CD14-positive monocyte (primary cell): ENCODE data around the gene SLC10A4. TPM values are rescaled to one million over a fixed set of nuclear protein-coding genes. Genes with fewer than 3 reads are reported as not detected.

Experiments
- DNase-seq, 3 donors: peaks; one replicate each; pipeline ENCODE4 v3.0.0-alpha.2; 2011 to 2022
- H2AFZ ChIP-seq: 2 replicates; pipeline ENCODE4 v1.6.0; 2012; ENCODE audit warnings: mild to moderate bottlenecking, low read depth, low read length, inconsistent platforms; ENCODE audit not compliant: insufficient read depth, poor library complexity, severe bottlenecking
- H3K27ac ChIP-seq, 2 donors: 1 replicate in 1 of 2; 2 replicates in 1 of 2; pipeline ENCODE4 v1.5.1; 2012 to 2013; ENCODE audit warnings: low read length in 2 of 2, control low read depth in 1 of 2, inconsistent platforms in 1 of 2, low read depth in 1 of 2, mild to moderate bottlenecking in 1 of 2
- H3K27me3 ChIP-seq, 2 donors: one replicate each; pipeline versions ENCODE4 v1.6.0 to v1.6.1; 2011 to 2013; ENCODE audit warnings: low read length in 2 of 2; ENCODE audit not compliant: control insufficient read depth in 2 of 2, insufficient read depth in 2 of 2
- H3K36me3 ChIP-seq, 2 donors: replicated peaks in 1 of 2; 1 replicate in 1 of 2; 2 replicates in 1 of 2; pipeline versions ENCODE4 v1.5.1 to v1.6.1; 2012 to 2013; ENCODE audit warnings: low read length in 2 of 2, control low read depth in 1 of 2, inconsistent platforms in 1 of 2, mild to moderate bottlenecking in 1 of 2; ENCODE audit not compliant: insufficient read depth in 2 of 2, control insufficient read depth in 1 of 2
- H3K4me1 ChIP-seq, 2 donors: 1 replicate in 1 of 2; 2 replicates in 1 of 2; pipeline versions ENCODE4 v1.5.1 to v1.6.1; 2012 to 2013; ENCODE audit warnings: low read length in 2 of 2, control low read depth in 1 of 2, inconsistent platforms in 1 of 2, mild to moderate bottlenecking in 1 of 2, moderate library complexity in 1 of 2; ENCODE audit not compliant: insufficient read depth in 2 of 2, control insufficient read depth in 1 of 2
- H3K4me2 ChIP-seq: replicated peaks from 2 replicates; pipeline ENCODE3; 2012; ENCODE audit warnings: low read length, moderate library complexity, mild to moderate bottlenecking; ENCODE audit not compliant: poor library complexity, severe bottlenecking; ENCODE audit errors: extremely low read depth
- H3K4me3 ChIP-seq, 3 experiments: fragments of 200-600 bp in 1 of 3; sonication (generic) in 1 of 3; replicated peaks in 1 of 3; 1 replicate in 2 of 3; 2 replicates in 1 of 3; pipeline ENCODE4 v1.5.1; 2011 to 2013; ENCODE audit warnings: low read length in 3 of 3, mild to moderate bottlenecking in 3 of 3, control low read depth in 2 of 3, low read depth in 2 of 3, inconsistent platforms in 1 of 3, moderate library complexity in 1 of 3
- H3K79me2 ChIP-seq: 2 replicates; pipeline ENCODE4 v1.6.0; 2012; ENCODE audit warnings: mild to moderate bottlenecking, control low read depth, inconsistent platforms, low read length, moderate library complexity; ENCODE audit not compliant: insufficient read depth
- H3K9ac ChIP-seq: 2 replicates; pipeline ENCODE4 v1.6.0; 2017; ENCODE audit warnings: low read length, mild to moderate bottlenecking; ENCODE audit not compliant: insufficient read depth, poor library complexity, severe bottlenecking
- H3K9me3 ChIP-seq, 2 donors: replicated peaks in 1 of 2; 1 replicate in 1 of 2; 2 replicates in 1 of 2; pipeline versions ENCODE4 v1.5.1 to v1.6.1; 2012 to 2013; ENCODE audit warnings: low read length in 2 of 2, control low read depth in 1 of 2; ENCODE audit not compliant: control insufficient read depth in 1 of 2, insufficient read depth in 1 of 2
- H4K20me1 ChIP-seq: 2 replicates; pipeline ENCODE4 v1.6.0; 2012; ENCODE audit warnings: mild to moderate bottlenecking, low read length, control low read depth, moderate library complexity; ENCODE audit not compliant: insufficient read depth
- H3K27ac Mint-ChIP-seq, 7 donors: one replicate each; pipeline ENCODE4 v1.8.0; 2020; ENCODE audit warnings: mild to moderate bottlenecking in 7 of 7, mixed read lengths in 7 of 7, moderate library complexity in 6 of 7, inconsistent platforms in 2 of 7
- H3K27me3 Mint-ChIP-seq, 3 donors: one replicate each; pipeline ENCODE4 v1.8.0; 2021 to 2022; ENCODE audit warnings: low read depth in 3 of 3, mild to moderate bottlenecking in 3 of 3, mixed read lengths in 3 of 3, moderate library complexity in 3 of 3, inconsistent platforms in 1 of 3
- H3K36me3 Mint-ChIP-seq, 2 donors: one replicate each; pipeline ENCODE4 v1.8.0; 2020; ENCODE audit warnings: mixed read lengths in 2 of 2, inconsistent platforms in 1 of 2, mild to moderate bottlenecking in 1 of 2
- H3K4me1 Mint-ChIP-seq: one replicate; pipeline ENCODE4 v1.8.0; 2020; ENCODE audit warnings: mild to moderate bottlenecking, mixed read lengths
- H3K4me3 Mint-ChIP-seq, 2 donors: one replicate each; pipeline ENCODE4 v1.8.0; 2020; ENCODE audit warnings: mild to moderate bottlenecking in 2 of 2, mixed read lengths in 2 of 2, moderate library complexity in 1 of 2
- H3K9me3 Mint-ChIP-seq, 7 donors: one replicate each; pipeline ENCODE4 v1.8.0; 2020 to 2022; ENCODE audit warnings: mixed read lengths in 7 of 7, mild to moderate bottlenecking in 6 of 7, moderate library complexity in 6 of 7, inconsistent platforms in 2 of 7
- WGBS: methylation state at CpG from one replicate; pipeline ENCODE4 v1.1.5; 2013; ENCODE audit warnings: missing lambda C conversion rate; ENCODE audit not compliant: insufficient coverage; 5-methylcytosine and 5-hydroxymethylcytosine counted together
- intact Hi-C, 2 donors: fragments of 100-400 bp; cut with micrococcal nuclease; formaldehyde crosslinking; loops; one replicate each; pipeline versions ENCODE4 v1.15.0 to v1.15.1; 2023
- polyA plus RNA-seq, 3 donors: library from polyadenylated mRNA; depleted of rRNA in 1 of 3; unstranded in 2 of 3; stranded (reverse) in 1 of 3; fragments of 300-500 nt in 2 of 3; fragments of >200 nt in 1 of 3; fragmentation: Illumina TruSeq in 2 of 3; gene quantifications; 1 replicate in 2 of 3; 2 replicates in 1 of 3; pipeline ENCODE4 v1.2.3, GENCODE V29; 2012 to 2021
- TF ChIP-seq, protein P1 (sequence below): fragments of 200-600 bp; IDR thresholded peaks from one replicate; pipeline ENCODE4 v1.8.0; 2022; ENCODE audit warnings: antibody characterized with exemption, mild to moderate bottlenecking

SLC10A4 gene
- polyA plus RNA-seq, 3 donors, result not detected

DNA sequence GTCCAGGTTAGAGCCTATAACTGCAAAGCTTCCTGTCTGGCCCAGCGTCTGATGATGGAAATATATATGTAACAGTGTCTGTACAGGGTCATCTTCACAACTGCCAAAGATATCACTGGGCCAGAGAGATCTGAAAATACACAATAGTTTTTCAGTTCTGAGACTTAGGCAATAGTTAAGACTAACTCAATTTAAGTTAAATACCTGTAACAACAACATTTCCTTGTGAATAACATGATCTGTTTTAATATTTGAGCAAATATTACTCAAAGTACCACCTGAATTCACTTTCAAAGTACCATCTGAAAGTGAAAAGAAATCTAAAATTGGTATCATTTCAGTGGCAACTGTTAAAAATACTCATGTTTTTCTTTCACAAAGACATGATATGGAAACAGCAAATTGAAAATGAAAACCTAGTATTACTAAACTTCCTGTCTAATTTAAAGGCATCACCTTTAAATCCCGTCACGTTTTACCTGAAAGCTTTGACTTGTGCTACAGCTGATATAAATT, 16.5 kb downstream of the SLC10A4 start:
- Histone ChIP-seq H3K79me2 (no peaks in the 10 kb centered on the region), H3K4me2 (no peak overlapping the region), H3K9me3 (no peaks in the 10 kb centered on the region), H3K4me3 (no peak overlapping the region), H3K36me3 (peaks cover 58 to 70% of the 10 kb centered on the region in 2 donors), H2AFZ (no peak overlapping the region), H3K4me1 (no peaks in the 10 kb centered on the region), H3K27ac (no peak overlapping the region), H3K27me3 (no peaks in the 10 kb centered on the region), H3K9ac (no peak overlapping the region), H4K20me1 (no peaks in the 10 kb centered on the region)
- H3K9me3 Mint-ChIP-seq, result no peaks in the 10 kb centered on the region
- intact Hi-C loops, result no loop called here
- peaks cover 57 to 59% of the 10 kb centered on the region in 2 donors for H3K36me3 Mint-ChIP-seq
- H3K4me3 Mint-ChIP-seq, result no peak overlapping the region
- WGBS, result 100% methylated on average over 1 of the region's 3 CpGs
- no peak for DNase-seq
- H3K27me3 Mint-ChIP-seq, result peaks cover 0 to 6% (median 0%) of the 10 kb centered on the region in 3 donors
- TF ChIP-seq, protein P1, sequence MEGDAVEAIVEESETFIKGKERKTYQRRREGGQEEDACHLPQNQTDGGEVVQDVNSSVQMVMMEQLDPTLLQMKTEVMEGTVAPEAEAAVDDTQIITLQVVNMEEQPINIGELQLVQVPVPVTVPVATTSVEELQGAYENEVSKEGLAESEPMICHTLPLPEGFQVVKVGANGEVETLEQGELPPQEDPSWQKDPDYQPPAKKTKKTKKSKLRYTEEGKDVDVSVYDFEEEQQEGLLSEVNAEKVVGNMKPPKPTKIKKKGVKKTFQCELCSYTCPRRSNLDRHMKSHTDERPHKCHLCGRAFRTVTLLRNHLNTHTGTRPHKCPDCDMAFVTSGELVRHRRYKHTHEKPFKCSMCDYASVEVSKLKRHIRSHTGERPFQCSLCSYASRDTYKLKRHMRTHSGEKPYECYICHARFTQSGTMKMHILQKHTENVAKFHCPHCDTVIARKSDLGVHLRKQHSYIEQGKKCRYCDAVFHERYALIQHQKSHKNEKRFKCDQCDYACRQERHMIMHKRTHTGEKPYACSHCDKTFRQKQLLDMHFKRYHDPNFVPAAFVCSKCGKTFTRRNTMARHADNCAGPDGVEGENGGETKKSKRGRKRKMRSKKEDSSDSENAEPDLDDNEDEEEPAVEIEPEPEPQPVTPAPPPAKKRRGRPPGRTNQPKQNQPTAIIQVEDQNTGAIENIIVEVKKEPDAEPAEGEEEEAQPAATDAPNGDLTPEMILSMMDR, result no peak
- no peaks in the 10 kb centered on the region for H3K4me1 Mint-ChIP-seq
- H3K27ac Mint-ChIP-seq, result no peak overlapping the region

DNA sequence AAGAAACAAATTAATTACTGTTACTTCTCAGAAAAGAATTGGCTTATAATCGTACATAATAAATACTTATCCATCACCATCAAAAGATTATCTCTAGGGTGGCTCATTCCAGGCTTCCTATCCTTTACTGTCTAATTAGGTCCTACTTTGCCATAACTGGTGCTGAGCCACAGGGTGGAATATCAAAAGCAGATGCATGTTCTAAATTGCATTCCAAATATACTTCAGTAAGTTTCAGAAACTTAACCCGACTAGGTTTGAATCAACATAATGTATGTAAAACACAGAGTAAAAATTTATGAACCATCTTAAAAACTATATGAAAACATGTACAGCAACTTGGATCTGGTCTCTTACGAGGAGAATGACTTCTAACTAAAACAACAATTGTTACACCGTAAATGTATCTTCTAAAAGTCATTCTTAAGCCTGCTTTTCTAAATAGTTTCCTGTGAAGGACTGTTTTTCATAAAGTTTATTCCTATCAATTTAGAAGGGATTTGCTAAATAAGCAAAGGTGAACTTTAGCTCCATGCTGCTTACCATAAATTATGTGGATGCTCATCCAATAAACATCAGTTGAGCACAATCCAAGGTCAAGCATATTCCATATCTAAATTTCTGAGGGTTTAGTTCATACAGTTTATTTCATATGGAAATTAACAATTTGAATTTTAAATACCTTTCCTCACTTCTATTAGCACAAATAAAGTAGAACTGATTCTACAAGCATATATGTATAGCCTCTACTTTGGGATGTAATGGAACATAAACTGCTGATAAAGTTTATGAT, 20.3 kb downstream of the SLC10A4 start:
- no peak overlapping the region for H3K4me3 Mint-ChIP-seq
- no CpG with 5 or more reads among the region's 4 CpGs for WGBS
- H3K4me2 ChIP-seq, result no peak overlapping the region
- DNase-seq, result no peak
- TF ChIP-seq, protein P1, result no peak
- H3K27ac Mint-ChIP-seq, result no peak overlapping the region
- H3K36me3 ChIP-seq, result peaks cover 84 to 97% of the 10 kb centered on the region in 2 donors
- H3K4me1 ChIP-seq, result no peaks in the 10 kb centered on the region
- no peak overlapping the region for H3K9ac ChIP-seq
- no peak overlapping the region for H3K27ac ChIP-seq
- H3K9me3 ChIP-seq, result no peaks in the 10 kb centered on the region
- peaks cover 59 to 62% of the 10 kb centered on the region in 2 donors for H3K36me3 Mint-ChIP-seq
- no peaks in the 10 kb centered on the region for H3K27me3 ChIP-seq
- intact Hi-C loops, result no loop called here
- H2AFZ ChIP-seq, result no peak overlapping the region
- H3K79me2 ChIP-seq, result no peaks in the 10 kb centered on the region
- no peak overlapping the region for H3K4me3 ChIP-seq
- no peaks in the 10 kb centered on the region for H3K4me1 Mint-ChIP-seq
- H4K20me1 ChIP-seq, result no peaks in the 10 kb centered on the region
- no peaks in the 10 kb centered on the region for H3K9me3 Mint-ChIP-seq
- peaks cover 0 to 1% (median 0%) of the 10 kb centered on the region in 3 donors for H3K27me3 Mint-ChIP-seq
